Stomach (tissue), 4 donors: ENCODE measurements around the gene KCNQ1.

Source experiments
- CTCF ChIP-seq, 7 experiments: fragments of 450-650 bp in 4 of 7; fragments of 200-600 bp in 3 of 7; sonication (generic) in 3 of 7; IDR thresholded peaks; one replicate each; pipeline ENCODE4 v1.5.1; 2016 to 2019; ENCODE audit warnings: antibody characterized with exemption in 7 of 7, control low read depth in 2 of 7, mild to moderate bottlenecking in 1 of 7
- POLR2A ChIP-seq, 4 donors: fragments of 450-650 bp; IDR thresholded peaks; one replicate each; pipeline ENCODE4 v1.6.1; 2016; ENCODE audit warnings: antibody characterized with exemption in 4 of 4, control low read depth in 2 of 4, mild to moderate bottlenecking in 1 of 4, moderate library complexity in 1 of 4

GRCh38 chr11:2696455-2696854 is 251.6 kb downstream of the KCNQ1 start:
- TF ChIP-seq CTCF (IDR thresholded peaks at IDR 0.05) (no peak), POLR2A (IDR thresholded peaks at IDR 0.05) (no peak)
